Measurements from ENCODE around the gene HOXA9.

HOXA9 gene

GRCh38 chr7:27156508-27156898, 8.8 kb downstream of the HOXA9 start, which contains the start of gene HOXA7:
Gene HOXA7 (minus strand): TSS chr7:27156675. CDS start chr7:27156545, 130 bp downstream.
- TF ChIP-seq OSR1 (CRISPR knock-in tag; IDR thresholded peaks at IDR 0.05) (no peak), ESRRG (CRISPR knock-in tag; IDR thresholded peaks at IDR 0.05) (no peak), ZNF565 (CRISPR knock-in tag; conservative IDR thresholded peaks at IDR 0.05; ENCODE audit: low read depth) (no peak), ZNF70 (CRISPR knock-in tag; IDR thresholded peaks at IDR 0.05) (no peak)
- ATAC-seq, result no peak

GRCh38 chr7:27155816-27156507, 9.4 kb downstream of the HOXA9 start:
- TF ChIP-seq TSHZ2 (CRISPR knock-in tag; IDR thresholded peaks at IDR 0.05), result no peak
- TF ChIP-seq ZC3H10 (CRISPR knock-in tag; IDR thresholded peaks at IDR 0.05), result no peak
- no peak for TF ChIP-seq CSDC2 (CRISPR knock-in tag; IDR thresholded peaks at IDR 0.05)
- no peak for TF ChIP-seq PPARA (CRISPR knock-in tag; IDR thresholded peaks at IDR 0.05; ENCODE audit: borderline replicate concordance)
- TF ChIP-seq GLIS3 (CRISPR knock-in tag; IDR thresholded peaks at IDR 0.05), result no peak
- no peak for TF ChIP-seq ZFP3 (CRISPR knock-in tag; IDR thresholded peaks at IDR 0.05)
- no peak for TF ChIP-seq BACH2 (CRISPR knock-in tag; IDR thresholded peaks at IDR 0.05; ENCODE audit: borderline replicate concordance)
- ATAC-seq, result no peak

GRCh38 chr7:27154901-27155815, 10.2 kb downstream of the HOXA9 start:
- no peak for ATAC-seq
- TF ChIP-seq ESRRG (CRISPR knock-in tag; IDR thresholded peaks at IDR 0.05) (no peak), RARB (CRISPR knock-in tag; IDR thresholded peaks at IDR 0.05) (no peak), BACH2 (CRISPR knock-in tag; IDR thresholded peaks at IDR 0.05; ENCODE audit: borderline replicate concordance) (no peak), OSR1 (CRISPR knock-in tag; IDR thresholded peaks at IDR 0.05) (no peak), ZFP30 (CRISPR knock-in tag; IDR thresholded peaks at IDR 0.05) (no peak), SNAI2 (CRISPR knock-in tag; IDR thresholded peaks at IDR 0.05) (no peak), GLIS3 (CRISPR knock-in tag; IDR thresholded peaks at IDR 0.05) (no peak), ZNF565 (CRISPR knock-in tag; conservative IDR thresholded peaks at IDR 0.05; ENCODE audit: low read depth) (no peak), TOX (CRISPR knock-in tag; IDR thresholded peaks at IDR 0.05; ENCODE audit: borderline replicate concordance) (no peak), POU6F1 (CRISPR knock-in tag; IDR thresholded peaks at IDR 0.05; ENCODE audit: borderline replicate concordance, low read depth) (no peak), ZNF8 (CRISPR knock-in tag; IDR thresholded peaks at IDR 0.05) (no peak), ZNF70 (CRISPR knock-in tag; IDR thresholded peaks at IDR 0.05) (no peak)

- no peak for ATAC-seq
- TF ChIP-seq CSDC2 (CRISPR knock-in tag; IDR thresholded peaks at IDR 0.05) (no peak), ZFP3 (CRISPR knock-in tag; IDR thresholded peaks at IDR 0.05) (no peak), OSR1 (CRISPR knock-in tag; IDR thresholded peaks at IDR 0.05) (no peak), ZNF70 (CRISPR knock-in tag; IDR thresholded peaks at IDR 0.05) (no peak)
These were observed 11.0 kb downstream of the HOXA9 start for GRCh38 chr7:27154369-27154768.

- TF ChIP-seq GLIS3 (CRISPR knock-in tag; IDR thresholded peaks at IDR 0.05), result no peak
- no peak for TF ChIP-seq TCF4 (CRISPR knock-in tag; IDR thresholded peaks at IDR 0.05; ENCODE audit: borderline replicate concordance)
- no peak for TF ChIP-seq SNAI2 (CRISPR knock-in tag; IDR thresholded peaks at IDR 0.05)
- TF ChIP-seq ZFP30 (CRISPR knock-in tag; IDR thresholded peaks at IDR 0.05), result no peak
- no peak for TF ChIP-seq TSHZ2 (CRISPR knock-in tag; IDR thresholded peaks at IDR 0.05)
- TF ChIP-seq POU6F1 (CRISPR knock-in tag; IDR thresholded peaks at IDR 0.05; ENCODE audit: borderline replicate concordance, low read depth), result no peak
- no peak for TF ChIP-seq BACH2 (CRISPR knock-in tag; IDR thresholded peaks at IDR 0.05; ENCODE audit: borderline replicate concordance)
- no peak for TF ChIP-seq TOX (CRISPR knock-in tag; IDR thresholded peaks at IDR 0.05; ENCODE audit: borderline replicate concordance)
- no peak for TF ChIP-seq CSDC2 (CRISPR knock-in tag; IDR thresholded peaks at IDR 0.05)
- no peak for TF ChIP-seq CSRNP3 (CRISPR knock-in tag; IDR thresholded peaks at IDR 0.05)
- TF ChIP-seq ZFP3 (CRISPR knock-in tag; IDR thresholded peaks at IDR 0.05), result no peak
- no peak for TF ChIP-seq ISL1 (CRISPR knock-in tag; IDR thresholded peaks at IDR 0.05)
- ATAC-seq, result no peak
These were observed 11.8 kb downstream of the HOXA9 start for GRCh38 chr7:27153526-27153925.
